Panc1 (cell line): ENCODE measurements around the gene DDX59. TPM values are rescaled to one million over a fixed set of nuclear protein-coding genes. Genes with fewer than 3 reads are reported as not detected.

ENCODE experiments used
- ATAC-seq: fragments of 200-7000 bp; cut with Tn5 transposase; 2 replicates; pipeline ENCODE4 v1.9.1; 2020; ENCODE audit warnings: mild to moderate bottlenecking, moderate library complexity
- BruUV-seq: library from RNA; stranded (reverse); fragments of 400-500 nt; replicated peaks from 2 replicates; lab custom pipeline; 2021; lab: Mats Ljungman, UMichigan
- CTCF ChIA-PET: fragments of 300-600 bp; sonication (Branson Sonifier 250); formaldehyde crosslinking; loops from one replicate; lab custom pipeline; 2022; ENCODE audit warnings: antibody characterized with exemption; lab: Charles Lee
- POLR2A ChIA-PET: fragments of 300-600 bp; sonication (Branson Sonifier 250); formaldehyde crosslinking; loops from one replicate; lab custom pipeline; 2022; ENCODE audit warnings: antibody characterized with exemption; lab: Charles Lee
- DNase-seq: peaks from one replicate; pipeline ENCODE4 v3.0.0-alpha.2; 2010; ENCODE audit warnings: low read depth, low spot score
- H3K27ac ChIP-seq: 2 replicates; pipeline ENCODE4 v1.5.1; 2011; ENCODE audit warnings: mild to moderate bottlenecking, low read length, inconsistent platforms
- H3K27me3 ChIP-seq: fragments of 200-500 bp; sonication (Bioruptor generic); 2 replicates; pipeline ENCODE4 v1.6.0; 2014; ENCODE audit warnings: low read length, inconsistent platforms; ENCODE audit not compliant: control insufficient read depth, insufficient read depth
- H3K36me3 ChIP-seq: fragments of 200-500 bp; sonication (Bioruptor generic); 2 replicates; pipeline ENCODE4 v1.5.1; 2014; ENCODE audit warnings: inconsistent platforms, mild to moderate bottlenecking, low read length, moderate library complexity; ENCODE audit not compliant: control insufficient read depth, insufficient read depth
- H3K4me1 ChIP-seq: 2 replicates; pipeline ENCODE4 v1.5.1; 2011; ENCODE audit warnings: inconsistent platforms, mild to moderate bottlenecking, low read length, moderate library complexity; ENCODE audit not compliant: control insufficient read depth, insufficient read depth
- H3K4me3 ChIP-seq, 2 experiments: 2 replicates each; pipeline ENCODE4 v1.5.1; 2011 to 2012; ENCODE audit warnings: low read depth in 2 of 2, low read length in 2 of 2, mild to moderate bottlenecking in 2 of 2, inconsistent platforms in 1 of 2, moderate library complexity in 1 of 2
- H3K9me3 ChIP-seq: fragments of 200-500 bp; sonication (Bioruptor generic); 2 replicates; pipeline ENCODE4 v1.5.1; 2014; ENCODE audit warnings: low read depth, mild to moderate bottlenecking, inconsistent platforms, low read length, moderate library complexity; ENCODE audit not compliant: control insufficient read depth, insufficient read depth
- CTCF ChIP-seq: fragments of 450-650 bp; IDR thresholded peaks from 2 replicates; pipeline ENCODE4 v1.5.1; 2017; ENCODE audit warnings: mild to moderate bottlenecking
- POLR2AphosphoS5 ChIP-seq: IDR thresholded peaks from 2 replicates; pipeline ENCODE4 v1.6.1; 2012; ENCODE audit warnings: mild to moderate bottlenecking, low read depth, low read length, moderate library complexity
- REST ChIP-seq, 2 experiments: IDR thresholded peaks; 2 replicates each; pipeline ENCODE4 v1.6.1; 2011 to 2012; ENCODE audit warnings: low read depth in 2 of 2, control low read depth in 1 of 2, low read length in 1 of 2, mild to moderate bottlenecking in 1 of 2, moderate library complexity in 1 of 2; ENCODE audit not compliant: insufficient read depth in 1 of 2
- SIN3A ChIP-seq: IDR thresholded peaks from 2 replicates; pipeline ENCODE4 v1.6.1; 2012; ENCODE audit warnings: low read depth, mild to moderate bottlenecking, low read length, moderate library complexity, borderline replicate concordance; ENCODE audit not compliant: insufficient read depth
- TCF7L2 ChIP-seq: IDR thresholded peaks from 2 replicates; pipeline ENCODE4 v1.6.1; 2011; ENCODE audit warnings: mild to moderate bottlenecking, low read depth, low read length, inconsistent platforms
- in situ Hi-C: cut with HindIII; loops from 2 replicates; pipeline ENCODE4 v1.10.0; 2016; ENCODE audit warnings: low sequenced_read_pairs, low pct_unique_long_range_greater_than_20kb
- intact Hi-C: fragments of 100-400 bp; cut with micrococcal nuclease; formaldehyde crosslinking; loops from one replicate; pipeline ENCODE4 v1.10.0; 2022; ENCODE audit not compliant: unreplicated experiment
- total RNA-seq: library from RNA; stranded (reverse); gene quantifications from one replicate; pipeline ENCODE4 v1.2.1, GENCODE V29; 2021; ENCODE audit not compliant: unreplicated experiment

Gene DDX59
- total RNA-seq, 1 experiment from 2014 or later: 26.4 TPM

- no peak for ATAC-seq
- intact Hi-C loops: no loop called here
- Histone ChIP-seq H3K27me3 (no peaks in the 10 kb centered on the region), H3K27ac (no peak overlapping the region), H3K36me3 (peaks cover 62% of the 10 kb centered on the region), H3K4me1 (no peaks in the 10 kb centered on the region), H3K4me3 (no peak overlapping the region), H3K9me3 (no peaks in the 10 kb centered on the region)
- DNase-seq: no peak
- TF ChIP-seq REST (IDR thresholded peaks at IDR 0.05; ENCODE audit: insufficient read depth in 1 of 2, low read depth in 2 of 2, low read length in 1 of 2): no peak
- TF ChIP-seq SIN3A: no peak
- TF ChIP-seq CTCF: no peak
- TF ChIP-seq POLR2AphosphoS5: no peak
- no peak for TF ChIP-seq TCF7L2
- no TSS peak for BruUV-seq
- in situ Hi-C loops: no loop called here
- POLR2A ChIA-PET: interaction anchor here (0.5 kb wide), 1 partner anchor 12 kb away, joined by 15 read pairs; no protein-coding TSS in a partner anchor
- CTCF ChIA-PET: no interaction called here
Measured at GRCh38 chr1:200602632-200603031, 67.1 kb downstream of the DDX59 start.

Other genes with a start within 250 kb of the DDX59 start
- 17.8 TPM for gene KIF14, start 49.2 kb downstream of the DDX59 start, total RNA-seq
- gene CAMSAP2, start 69.0 kb upstream of the DDX59 start, total RNA-seq: 40.1 TPM
- not detected for gene GPR25, start 203.1 kb upstream of the DDX59 start, total RNA-seq
- gene INAVA, start 225.0 kb upstream of the DDX59 start, total RNA-seq: 3.6 TPM